Measurements from ENCODE around the gene ZNF771. TPM values are rescaled to one million over a fixed set of nuclear protein-coding genes. Genes with fewer than 3 reads are reported as not detected.

ZNF771 gene
- total RNA-seq, 3 donors from 2014 or later (not counting 1 experiment from before 2014, with no cell fraction given) = 0.70 to 1.4 (median 1.4) TPM

- no peak overlapping the region for H3K4me3 ChIP-seq (ENCODE audit: low read length)
- no peaks in the 10 kb centered on the region for H3K9me3 Mint-ChIP-seq
- peaks cover 24% of the 10 kb centered on the region for H3K4me1 ChIP-seq (ENCODE audit: control insufficient read depth, insufficient read depth, low read length)
- no peak overlapping the region for H3K27ac Mint-ChIP-seq
- no peak for ATAC-seq
- no peaks in the 10 kb centered on the region for H3K27me3 ChIP-seq (ENCODE audit: control insufficient read depth, insufficient read depth, low read length)
- intact Hi-C loops (cut with micrococcal nuclease) = no loop called here
- DNase-seq = no peak
- no peak overlapping the region for H3K27ac ChIP-seq (ENCODE audit: low read length)
- no peaks in the 10 kb centered on the region for H3K27me3 Mint-ChIP-seq (ENCODE audit: low read depth in 2 of 2)
- WGBS (ENCODE audit: insufficient coverage) = 96% methylated on average over 10 of the region's 10 CpGs
- no peaks in the 10 kb centered on the region for H3K9me3 ChIP-seq (ENCODE audit: control insufficient read depth, insufficient read depth, low read length)
- no peak for TF ChIP-seq CTCF (IDR thresholded peaks at IDR 0.05)
- H3K4me3 Mint-ChIP-seq = no peak overlapping the region
- peaks cover 15% of the 10 kb centered on the region for H3K36me3 Mint-ChIP-seq
- peaks cover 49 to 54% of the 10 kb centered on the region in 2 donors for H3K4me1 Mint-ChIP-seq
- peaks cover 26% of the 10 kb centered on the region for H3K36me3 ChIP-seq (ENCODE audit: control insufficient read depth, insufficient read depth, low read length)
Observed at GRCh38 chr16:30365200-30365599, 42.2 kb upstream of the ZNF771 start.

GRCh38 chr16:30366511-30366910 lies 40.9 kb upstream of the ZNF771 start:
- H3K4me3 ChIP-seq (ENCODE audit: low read length) = no peak overlapping the region

DNA sequence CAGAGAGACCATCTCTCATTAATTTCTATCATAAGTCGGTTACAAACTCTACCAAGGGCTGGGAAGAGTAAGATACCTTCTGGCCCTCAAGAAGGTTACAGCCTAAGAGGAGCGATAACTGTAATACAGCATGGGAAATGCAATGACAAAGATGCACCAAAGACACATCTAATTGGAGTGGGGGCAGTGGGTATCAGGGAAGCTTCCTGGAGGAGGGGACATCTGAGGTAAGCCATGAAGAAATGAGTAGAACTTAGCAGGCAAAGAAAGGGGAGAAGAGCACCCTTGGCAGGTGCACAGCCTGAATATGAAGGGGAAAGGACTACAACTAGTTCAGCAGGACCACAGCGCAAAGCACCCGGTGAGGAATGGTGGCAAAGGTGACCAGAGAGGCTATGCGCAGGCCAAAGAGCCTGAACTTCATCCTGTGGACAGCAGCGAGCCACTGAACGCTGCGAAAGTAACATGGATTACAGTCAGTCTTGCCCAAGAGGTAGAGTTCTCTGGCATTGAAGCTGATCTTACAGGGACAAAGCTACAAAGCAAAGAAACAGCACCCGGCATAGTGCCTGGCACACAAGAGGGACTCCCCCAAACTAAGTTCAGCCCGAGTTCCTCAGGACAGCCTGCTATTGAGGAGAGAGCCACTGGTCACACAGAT lies 39.9 kb upstream of the ZNF771 start:
- 87% methylated on average over 10 of the region's 10 CpGs for WGBS (ENCODE audit: insufficient coverage)
- Histone ChIP-seq H3K27me3 (ENCODE audit: control insufficient read depth, insufficient read depth, low read length) (no peaks in the 10 kb centered on the region), H3K9me3 (ENCODE audit: control insufficient read depth, insufficient read depth, low read length) (no peaks in the 10 kb centered on the region), H3K27ac (ENCODE audit: low read length) (no peak overlapping the region), H3K4me1 (ENCODE audit: control insufficient read depth, insufficient read depth, low read length) (peaks cover 35% of the 10 kb centered on the region), H3K36me3 (ENCODE audit: control insufficient read depth, insufficient read depth, low read length) (peaks cover 22% of the 10 kb centered on the region), H3K4me3 (ENCODE audit: low read length) (no peak overlapping the region)
- Mint-ChIP-seq H3K36me3 (peaks cover 11% of the 10 kb centered on the region), H3K4me3 (peak overlapping the region; percentile 93), H3K27me3 (ENCODE audit: low read depth in 2 of 2) (peaks cover 0 to 3% of the 10 kb centered on the region in 2 donors), H3K27ac (peak overlapping the region; percentile 80 to 88), H3K9me3 (no peaks in the 10 kb centered on the region), H3K4me1 (peaks cover 63 to 65% of the 10 kb centered on the region in 2 donors)
- intact Hi-C loops (cut with micrococcal nuclease) = no loop called here
- ATAC-seq (no peak), DNase-seq (peak in 1 of 2 donors; percentile 3)
- TF ChIP-seq CTCF (IDR thresholded peaks at IDR 0.05) = no peak

More at GRCh38 chr16:30366511-30366910, 40.9 kb upstream of the ZNF771 start:
- H3K9me3 Mint-ChIP-seq = no peaks in the 10 kb centered on the region
- peak overlapping the region; percentile 93 for H3K4me3 Mint-ChIP-seq
- peaks cover 0 to 3% of the 10 kb centered on the region in 2 donors for H3K27me3 Mint-ChIP-seq (ENCODE audit: low read depth in 2 of 2)
- no peak for TF ChIP-seq CTCF (IDR thresholded peaks at IDR 0.05)
- intact Hi-C loops (cut with micrococcal nuclease) = no loop called here
- Histone ChIP-seq H3K36me3 (ENCODE audit: control insufficient read depth, insufficient read depth, low read length) (peaks cover 26% of the 10 kb centered on the region), H3K27ac (ENCODE audit: low read length) (no peak overlapping the region), H3K9me3 (ENCODE audit: control insufficient read depth, insufficient read depth, low read length) (no peaks in the 10 kb centered on the region), H3K4me1 (ENCODE audit: control insufficient read depth, insufficient read depth, low read length) (peaks cover 30% of the 10 kb centered on the region), H3K27me3 (ENCODE audit: control insufficient read depth, insufficient read depth, low read length) (no peaks in the 10 kb centered on the region)
- peaks cover 15% of the 10 kb centered on the region for H3K36me3 Mint-ChIP-seq
- WGBS (ENCODE audit: insufficient coverage) = 91% methylated on average over 4 of the region's 4 CpGs
- peaks cover 58 to 61% of the 10 kb centered on the region in 2 donors for H3K4me1 Mint-ChIP-seq
- DNase-seq = no peak
- H3K27ac Mint-ChIP-seq = peak overlapping the region; percentile 80 to 88
- no peak for ATAC-seq
